ENCODE data around the gene C1QTNF2.

- TF ChIP-seq REST (IDR thresholded peaks at IDR 0.05; ENCODE audit: insufficient replicate concordance, low read depth) (no peak), POLR2AphosphoS5 (IDR thresholded peaks at IDR 0.05; ENCODE audit: low read depth) (no peak), CTCF (IDR thresholded peaks at IDR 0.05; ENCODE audit: insufficient read depth, low read length) (no peak), GABPA (IDR thresholded peaks at IDR 0.05; ENCODE audit: low read depth) (no peak), SPI1 (IDR thresholded peaks at IDR 0.05; ENCODE audit: borderline replicate concordance, low read depth) (no peak)
Measured at GRCh38 chr5:160357394-160357793, 13.0 kb downstream of the C1QTNF2 start.
